ENCODE data around the gene INPP5E.

Gene INPP5E

GRCh38 chr9:136474021-136474640 lies 34.5 kb upstream of the INPP5E start:
- no peak for DNase-seq (ENCODE audit: extremely low read depth in 1 of 2, low read depth in 1 of 2)

GRCh38 chr9:136473354-136473721 lies 33.7 kb upstream of the INPP5E start:
- no peak for DNase-seq (ENCODE audit: extremely low read depth in 1 of 2, low read depth in 1 of 2)

GRCh38 chr9:136472640-136473353 lies 33.2 kb upstream of the INPP5E start:
- no peak for DNase-seq (ENCODE audit: extremely low read depth in 1 of 2, low read depth in 1 of 2)

GRCh38 chr9:136471802-136472487 lies 32.3 kb upstream of the INPP5E start:
- no peak for DNase-seq (ENCODE audit: extremely low read depth in 1 of 2, low read depth in 1 of 2)

GRCh38 chr9:136470792-136471469 lies 31.3 kb upstream of the INPP5E start:
- no peak for DNase-seq (ENCODE audit: extremely low read depth in 1 of 2, low read depth in 1 of 2)

GRCh38 chr9:136470356-136470755 lies 30.7 kb upstream of the INPP5E start:
- no peak for DNase-seq (ENCODE audit: extremely low read depth in 1 of 2, low read depth in 1 of 2)

GRCh38 chr9:136467766-136468165 lies 28.1 kb upstream of the INPP5E start:
- no peak for DNase-seq (ENCODE audit: extremely low read depth in 1 of 2, low read depth in 1 of 2)

- no peak for DNase-seq (ENCODE audit: extremely low read depth in 1 of 2, low read depth in 1 of 2)
Measured at GRCh38 chr9:136466155-136466541, 26.5 kb upstream of the INPP5E start.

GRCh38 chr9:136465500-136466154 lies 26.0 kb upstream of the INPP5E start:
- no peak for DNase-seq (ENCODE audit: extremely low read depth in 1 of 2, low read depth in 1 of 2)

- no peak for DNase-seq (ENCODE audit: extremely low read depth in 1 of 2, low read depth in 1 of 2)
Measured at GRCh38 chr9:136464241-136464640, 24.6 kb upstream of the INPP5E start.

GRCh38 chr9:136463578-136463977 lies 23.9 kb upstream of the INPP5E start:
- no peak for DNase-seq (ENCODE audit: extremely low read depth in 1 of 2, low read depth in 1 of 2)

- no peak for DNase-seq (ENCODE audit: extremely low read depth in 1 of 2, low read depth in 1 of 2)
Measured at GRCh38 chr9:136462664-136463063, 23.0 kb upstream of the INPP5E start.

- no peak for DNase-seq (ENCODE audit: extremely low read depth in 1 of 2, low read depth in 1 of 2)
Measured at GRCh38 chr9:136460772-136461325, 21.2 kb upstream of the INPP5E start.

GRCh38 chr9:136459425-136459824 lies 19.8 kb upstream of the INPP5E start:
- no peak for DNase-seq (ENCODE audit: extremely low read depth in 1 of 2, low read depth in 1 of 2)

GRCh38 chr9:136457326-136457725 lies 17.7 kb upstream of the INPP5E start:
- DNase-seq (ENCODE audit: extremely low read depth in 1 of 2, low read depth in 1 of 2), result no peak

GRCh38 chr9:136456258-136456657 lies 16.6 kb upstream of the INPP5E start:
- no peak for DNase-seq (ENCODE audit: extremely low read depth in 1 of 2, low read depth in 1 of 2)

GRCh38 chr9:136455043-136456002 lies 15.7 kb upstream of the INPP5E start:
- no peak for DNase-seq (ENCODE audit: extremely low read depth in 1 of 2, low read depth in 1 of 2)

GRCh38 chr9:136454026-136454796 lies 14.6 kb upstream of the INPP5E start:
- no peak for DNase-seq (ENCODE audit: extremely low read depth in 1 of 2, low read depth in 1 of 2)

GRCh38 chr9:136453326-136453725 lies 13.7 kb upstream of the INPP5E start:
- DNase-seq (ENCODE audit: extremely low read depth in 1 of 2, low read depth in 1 of 2), result no peak

Measured in activated CD8-positive, alpha-beta memory T cell treated with anti-CD3 and anti-CD28 coated beads for 1 hour (primary cell).